Upper lobe of right lung (tissue), 1 donor: ENCODE measurements around the gene GNA14. TPM values are rescaled to one million over a fixed set of nuclear protein-coding genes. Genes with fewer than 3 reads are reported as not detected.
"Not testable (repeated sequence)": the region's sequence is repeated elsewhere in the genome, so short reads cannot be mapped to it uniquely, and the experiment has no call there.

Experiments used
- ATAC-seq: fragments of 200-7000 bp; cut with Tn5 transposase; one replicate; pipeline ENCODE4 v1.9.1; 2020; ENCODE audit warnings: mild to moderate bottlenecking, moderate library complexity
- DNase-seq: peaks from one replicate; pipeline ENCODE4 v3.0.0-alpha.2; 2020
- H3K27ac ChIP-seq: fragments of 200-600 bp; one replicate; pipeline ENCODE4 v1.8.0; 2022
- H3K27me3 ChIP-seq: fragments of 200-600 bp; one replicate; pipeline ENCODE4 v1.8.0; 2022; ENCODE audit warnings: mild to moderate bottlenecking
- H3K36me3 ChIP-seq: fragments of 200-600 bp; one replicate; pipeline ENCODE4 v1.8.0; 2022
- H3K4me1 ChIP-seq: fragments of 200-600 bp; one replicate; pipeline ENCODE4 v1.8.0; 2022
- H3K4me3 ChIP-seq: fragments of 200-600 bp; one replicate; pipeline ENCODE4 v1.8.0; 2022; ENCODE audit warnings: mild to moderate bottlenecking
- H3K9me3 ChIP-seq: fragments of 200-600 bp; one replicate; pipeline ENCODE4 v1.8.0; 2022
- intact Hi-C: fragments of 100-400 bp; cut with DNase I; formaldehyde crosslinking; loops from one replicate; pipeline ENCODE4 v1.11.0; 2022
- total RNA-seq: library from RNA; stranded (reverse); fragmentation: NEBNext Ultra II Directional; extraction: Animal tissue kit (Norgen Biotek cat#: 25700); gene quantifications from one replicate; pipeline ENCODE4 v1.2.1, GENCODE V29; 2021
- TF ChIP-seq, protein P1 (sequence below): fragments of 200-600 bp; IDR thresholded peaks from one replicate; pipeline ENCODE4 v1.8.0; 2022; ENCODE audit warnings: antibody characterized with exemption
- donor health status: DM: no; HTN: yes; CAD: no; lungs with severe emphysema.

The GNA14 gene
- total RNA-seq, 1 donor from 2014 or later: 15.7 TPM

DNA sequence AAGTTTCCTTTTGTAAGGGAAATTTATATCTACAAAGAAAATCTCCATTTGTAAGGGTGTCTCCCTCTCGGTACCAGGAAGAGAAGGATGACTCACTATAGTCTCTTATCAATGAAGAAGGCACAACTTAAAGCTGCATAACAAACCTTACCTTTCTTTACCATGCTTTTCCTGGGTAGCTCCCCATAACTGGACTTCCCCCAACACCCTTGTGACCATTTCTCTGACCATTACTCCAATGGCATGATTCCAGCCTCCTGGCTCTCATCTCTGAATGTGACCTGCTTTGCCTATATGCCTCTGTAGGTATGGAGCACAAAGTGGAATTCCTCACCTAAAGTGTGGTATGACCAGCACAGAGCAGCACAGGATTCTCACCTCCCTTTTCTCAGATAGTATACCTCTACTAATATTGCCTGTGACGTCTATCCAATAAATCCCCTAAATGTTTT, 62.8 kb downstream of the GNA14 start:
- DNase-seq: no peak
- intact Hi-C loops: no loop called here
- H3K4me3 ChIP-seq: no peak overlapping the region
- H3K4me1 ChIP-seq: peaks cover 15% of the 10 kb centered on the region
- H3K27ac ChIP-seq: no peak overlapping the region
- H3K27me3 ChIP-seq: no peaks in the 10 kb centered on the region
- no peaks in the 10 kb centered on the region for H3K36me3 ChIP-seq
- TF ChIP-seq, protein P1, sequence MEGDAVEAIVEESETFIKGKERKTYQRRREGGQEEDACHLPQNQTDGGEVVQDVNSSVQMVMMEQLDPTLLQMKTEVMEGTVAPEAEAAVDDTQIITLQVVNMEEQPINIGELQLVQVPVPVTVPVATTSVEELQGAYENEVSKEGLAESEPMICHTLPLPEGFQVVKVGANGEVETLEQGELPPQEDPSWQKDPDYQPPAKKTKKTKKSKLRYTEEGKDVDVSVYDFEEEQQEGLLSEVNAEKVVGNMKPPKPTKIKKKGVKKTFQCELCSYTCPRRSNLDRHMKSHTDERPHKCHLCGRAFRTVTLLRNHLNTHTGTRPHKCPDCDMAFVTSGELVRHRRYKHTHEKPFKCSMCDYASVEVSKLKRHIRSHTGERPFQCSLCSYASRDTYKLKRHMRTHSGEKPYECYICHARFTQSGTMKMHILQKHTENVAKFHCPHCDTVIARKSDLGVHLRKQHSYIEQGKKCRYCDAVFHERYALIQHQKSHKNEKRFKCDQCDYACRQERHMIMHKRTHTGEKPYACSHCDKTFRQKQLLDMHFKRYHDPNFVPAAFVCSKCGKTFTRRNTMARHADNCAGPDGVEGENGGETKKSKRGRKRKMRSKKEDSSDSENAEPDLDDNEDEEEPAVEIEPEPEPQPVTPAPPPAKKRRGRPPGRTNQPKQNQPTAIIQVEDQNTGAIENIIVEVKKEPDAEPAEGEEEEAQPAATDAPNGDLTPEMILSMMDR: no peak
- ATAC-seq: no peak
- no peaks in the 10 kb centered on the region for H3K9me3 ChIP-seq

DNA sequence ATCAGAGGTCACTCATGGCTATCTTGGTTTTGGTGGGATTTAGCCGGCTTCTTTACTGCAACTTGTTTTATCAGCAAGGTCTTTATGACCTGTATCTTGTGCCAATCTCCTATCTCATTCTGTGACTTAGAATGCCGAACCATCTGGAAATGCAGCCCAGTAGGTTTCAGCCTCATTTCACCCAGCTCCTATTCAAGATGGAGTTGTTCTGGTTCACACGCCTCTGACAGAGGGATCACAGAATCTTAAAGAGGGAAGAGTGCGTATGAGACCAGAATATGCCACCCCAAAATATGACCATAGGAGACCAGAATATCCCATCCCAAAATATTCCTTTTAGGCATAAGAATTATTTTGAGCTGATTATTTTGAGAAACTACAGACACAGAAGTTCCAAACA, 63.2 kb downstream of the GNA14 start:
- DNase-seq, H3K9me3 ChIP-seq, H3K4me3 ChIP-seq, H3K27ac ChIP-seq, intact Hi-C loops, H3K36me3 ChIP-seq, ATAC-seq, H3K27me3 ChIP-seq: not testable (repeated sequence)
- peaks cover 15% of the 10 kb centered on the region for H3K4me1 ChIP-seq

DNA sequence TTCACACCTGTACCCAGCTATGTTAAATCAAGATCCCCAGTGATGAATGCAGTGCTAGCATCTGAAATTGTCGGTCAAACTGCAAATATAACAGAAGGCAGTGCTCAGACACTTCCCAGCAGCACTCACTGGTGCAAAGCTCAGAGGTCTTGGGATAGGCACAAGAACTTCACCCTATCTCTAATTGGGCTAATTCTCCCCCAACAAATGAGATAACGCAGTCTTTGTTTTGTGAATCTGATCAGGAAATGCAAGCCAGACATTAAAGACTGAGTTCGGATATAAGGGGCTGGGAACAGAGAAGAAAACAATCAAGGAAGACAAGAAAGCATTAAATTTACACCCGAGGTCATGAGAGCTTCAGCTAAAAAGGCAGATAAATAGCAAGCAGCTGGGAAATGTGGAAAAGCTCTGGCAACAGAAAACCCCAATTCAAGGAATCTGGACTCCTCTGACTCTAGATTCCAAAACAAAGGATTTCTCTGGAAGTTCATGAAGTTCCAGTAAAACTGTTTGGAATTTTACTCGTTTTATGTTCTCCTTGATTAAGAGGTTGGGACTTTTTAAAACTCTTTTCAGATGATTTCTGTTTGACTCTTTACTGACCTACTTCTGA, 65.1 kb downstream of the GNA14 start:
- DNase-seq: no peak
- no peaks in the 10 kb centered on the region for H3K36me3 ChIP-seq
- peaks cover 11% of the 10 kb centered on the region for H3K4me1 ChIP-seq
- no peak overlapping the region for H3K27ac ChIP-seq
- TF ChIP-seq, protein P1: no peak
- intact Hi-C loops: no loop called here
- H3K4me3 ChIP-seq: no peak overlapping the region
- no peak for ATAC-seq
- H3K27me3 ChIP-seq: no peaks in the 10 kb centered on the region
- no peaks in the 10 kb centered on the region for H3K9me3 ChIP-seq

DNA sequence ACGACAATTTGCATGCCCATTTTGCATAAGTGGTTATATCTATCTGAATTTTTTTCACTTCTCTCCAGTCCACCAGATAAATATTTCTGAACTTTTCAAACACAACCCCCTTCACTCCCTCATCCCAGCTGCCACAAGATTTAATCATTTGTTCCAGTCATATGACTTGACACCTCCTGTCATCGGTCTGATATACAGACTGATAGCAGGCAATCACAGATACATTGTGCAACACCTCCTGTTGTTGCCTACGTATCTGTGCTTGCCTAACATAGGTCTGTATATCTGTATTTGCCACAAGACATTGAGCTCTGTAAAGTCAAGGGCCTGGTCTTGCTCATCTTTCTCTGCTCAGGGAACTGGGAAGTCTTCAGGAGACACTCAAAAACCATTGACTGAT, 65.6 kb downstream of the GNA14 start:
- Histone ChIP-seq H3K36me3 (no peaks in the 10 kb centered on the region), H3K9me3 (no peaks in the 10 kb centered on the region), H3K4me3 (no peak overlapping the region), H3K27me3 (no peaks in the 10 kb centered on the region), H3K4me1 (peaks cover 11% of the 10 kb centered on the region), H3K27ac (no peak overlapping the region)
- ATAC-seq (no peak), DNase-seq (no peak)
- intact Hi-C loops: no loop called here
- TF ChIP-seq, protein P1: no peak

DNA sequence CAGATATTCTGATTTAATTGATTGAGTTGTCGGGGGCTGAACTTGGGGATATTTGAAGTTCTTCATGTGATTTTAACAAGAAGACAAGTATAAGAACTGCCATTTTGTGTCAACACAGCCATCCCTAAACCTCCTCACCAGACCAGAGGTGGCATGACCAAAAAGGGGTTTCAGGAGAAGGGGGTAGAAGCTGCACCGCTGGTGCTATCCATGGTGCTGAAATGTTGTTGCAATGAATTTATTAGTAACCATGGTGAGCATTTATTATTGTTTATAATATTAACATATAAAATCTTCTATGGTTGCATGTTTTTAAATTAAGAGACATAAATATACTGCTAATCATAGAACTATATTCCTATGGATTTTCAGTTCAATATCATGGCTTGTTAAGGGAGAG, 72.3 kb downstream of the GNA14 start:
- Histone ChIP-seq H3K4me3 (no peak overlapping the region), H3K4me1 (no peaks in the 10 kb centered on the region), H3K36me3 (no peaks in the 10 kb centered on the region), H3K9me3 (no peaks in the 10 kb centered on the region), H3K27me3 (no peaks in the 10 kb centered on the region), H3K27ac (no peak overlapping the region)
- DNase-seq (no peak), ATAC-seq (no peak)
- TF ChIP-seq, protein P1: no peak
- intact Hi-C loops: no loop called here

DNA sequence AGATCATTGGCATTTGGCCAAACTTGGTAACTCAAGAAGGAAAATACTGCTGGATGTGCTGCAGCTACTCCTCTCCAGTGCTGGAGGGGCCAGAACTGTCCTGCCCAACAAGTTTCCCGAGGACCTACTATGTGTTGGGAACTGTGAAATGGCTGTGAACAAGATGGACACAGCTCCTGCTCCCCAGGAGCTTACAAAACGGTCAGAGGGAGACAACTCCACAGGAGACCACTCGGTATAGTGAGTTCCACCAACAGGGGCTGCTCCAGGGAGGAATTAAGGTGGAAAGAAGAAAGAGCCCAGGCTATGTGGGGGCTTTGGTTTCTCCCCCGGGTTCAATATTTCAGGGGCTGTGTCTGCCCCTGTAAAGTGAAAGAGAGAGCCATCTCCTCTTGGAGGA, 78.8 kb downstream of the GNA14 start:
- Histone ChIP-seq H3K36me3 (no peaks in the 10 kb centered on the region), H3K27ac (no peak overlapping the region), H3K27me3 (no peaks in the 10 kb centered on the region), H3K9me3 (no peaks in the 10 kb centered on the region), H3K4me3 (no peak overlapping the region), H3K4me1 (no peaks in the 10 kb centered on the region)
- intact Hi-C loops: no loop called here
- ATAC-seq (no peak), DNase-seq (no peak)
- TF ChIP-seq, protein P1: no peak
